Stimulated activated CD4-positive, alpha-beta T cell treated with anti-CD3 and anti-CD28 coated beads, Interleukin-1b, Interleukin-23, amount 100 ng/mL, for 24 hours (primary cell): ENCODE data around the gene MTA3.
"Not testable (repeated sequence)": the region's sequence is repeated elsewhere in the genome, so short reads cannot be mapped to it uniquely, and the experiment has no call there.

Experiments
- DNase-seq, 4 experiments: peaks; one replicate each; pipeline ENCODE4 v3.0.0-alpha.2; 2020; ENCODE audit warnings: low read depth in 4 of 4, low spot score in 1 of 4

The MTA3 gene

DNA sequence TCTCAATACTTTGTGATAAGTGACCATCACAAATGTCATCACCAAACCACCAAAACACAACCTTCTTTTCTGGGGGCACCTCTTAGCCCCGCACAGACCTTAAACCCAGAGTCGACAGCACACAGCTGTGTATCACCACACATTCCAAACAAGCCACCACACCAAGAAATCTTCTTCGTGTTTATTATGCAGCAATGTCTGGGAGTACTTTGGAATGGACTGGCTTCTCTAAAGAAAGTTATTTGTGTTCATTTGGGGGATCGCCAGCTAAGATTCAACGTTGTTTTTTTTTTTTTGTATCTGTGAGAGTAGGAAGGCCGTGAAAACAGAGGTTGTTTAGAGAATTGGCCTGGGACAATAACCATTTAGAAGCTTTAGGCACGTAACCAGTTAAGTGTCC is 1.1 kb upstream of the MTA3 start:
- no peak for DNase-seq

DNA sequence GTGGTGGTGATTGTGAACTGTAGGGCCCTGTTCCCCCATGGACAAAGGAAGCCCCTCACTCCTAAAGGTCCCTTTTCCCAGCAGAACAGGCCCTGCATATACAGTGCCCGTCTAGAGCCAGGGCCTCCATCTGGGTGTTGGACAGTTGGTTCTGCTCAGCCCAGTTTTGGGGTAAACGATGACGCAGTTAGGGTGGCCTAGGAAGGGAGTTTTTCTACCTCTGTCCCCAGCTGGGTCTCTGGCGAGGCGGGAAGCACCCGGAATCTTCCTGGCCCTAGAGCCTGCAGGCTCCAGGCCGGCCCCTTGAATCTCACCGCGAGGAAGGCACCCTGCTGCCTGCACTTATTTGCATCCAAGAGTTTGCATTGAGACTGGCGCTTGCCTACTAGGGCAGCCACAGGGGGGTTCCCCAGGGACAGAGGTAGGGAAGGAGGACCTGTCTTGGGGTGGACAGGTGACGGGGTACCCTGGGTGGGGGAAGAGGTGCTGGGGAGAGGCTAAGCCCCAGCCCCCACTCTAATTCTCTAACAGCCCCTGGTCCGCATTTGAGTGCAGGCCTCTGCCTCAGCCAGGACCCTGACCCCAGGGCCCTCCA is 529 bp upstream of the MTA3 start:
- DNase-seq, result no peak

DNA sequence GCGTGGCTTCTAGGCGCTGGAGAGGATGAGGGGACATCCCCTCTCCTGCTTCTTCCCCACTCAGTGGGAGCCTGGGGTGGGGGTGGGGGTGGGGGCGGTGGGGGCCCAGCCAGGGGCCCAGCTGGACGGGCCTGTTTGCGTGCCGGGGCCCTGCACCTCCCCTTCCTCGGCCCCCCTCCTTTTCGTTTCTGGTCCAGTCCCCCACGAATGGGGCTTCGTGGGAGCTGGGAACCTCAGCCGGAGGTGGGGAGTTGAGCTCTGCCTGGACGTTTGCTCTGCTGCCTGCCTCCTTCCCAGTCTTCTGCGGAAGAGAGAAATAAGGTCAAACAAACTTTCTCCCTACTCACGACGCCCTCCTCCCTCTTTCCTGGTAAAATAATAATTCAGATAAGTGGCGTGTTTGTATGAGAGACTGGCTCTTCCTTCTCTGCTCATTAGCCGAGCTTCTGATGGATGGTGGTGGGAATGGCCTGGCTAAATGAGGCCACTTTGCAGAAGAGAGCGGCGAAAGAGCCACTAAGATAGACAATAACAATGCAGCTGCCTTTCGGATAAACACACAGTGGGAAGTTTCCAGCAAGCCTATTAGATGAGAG is 782 bp downstream of the MTA3 start:
- no peak for DNase-seq

DNA sequence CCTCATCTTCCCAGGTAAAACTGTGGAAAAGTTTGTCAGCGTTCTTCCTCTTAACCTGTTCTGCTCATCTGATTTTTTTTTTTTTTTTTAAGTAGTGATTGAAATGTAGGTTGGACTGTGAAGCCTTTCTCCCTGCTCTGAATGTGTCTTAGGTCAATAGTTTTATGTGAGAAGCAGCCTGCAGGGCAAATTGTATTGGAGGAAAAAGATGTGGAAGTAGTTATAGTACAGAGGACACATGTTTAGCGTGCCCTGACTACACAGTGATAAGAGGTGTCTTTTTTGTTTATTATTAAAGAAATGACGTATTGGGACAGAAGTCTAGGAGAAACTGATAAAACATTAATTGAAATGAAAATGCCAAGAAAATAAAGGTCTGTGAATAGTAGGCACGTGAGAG is 1.5 kb downstream of the MTA3 start:
- DNase-seq, result no peak

DNA sequence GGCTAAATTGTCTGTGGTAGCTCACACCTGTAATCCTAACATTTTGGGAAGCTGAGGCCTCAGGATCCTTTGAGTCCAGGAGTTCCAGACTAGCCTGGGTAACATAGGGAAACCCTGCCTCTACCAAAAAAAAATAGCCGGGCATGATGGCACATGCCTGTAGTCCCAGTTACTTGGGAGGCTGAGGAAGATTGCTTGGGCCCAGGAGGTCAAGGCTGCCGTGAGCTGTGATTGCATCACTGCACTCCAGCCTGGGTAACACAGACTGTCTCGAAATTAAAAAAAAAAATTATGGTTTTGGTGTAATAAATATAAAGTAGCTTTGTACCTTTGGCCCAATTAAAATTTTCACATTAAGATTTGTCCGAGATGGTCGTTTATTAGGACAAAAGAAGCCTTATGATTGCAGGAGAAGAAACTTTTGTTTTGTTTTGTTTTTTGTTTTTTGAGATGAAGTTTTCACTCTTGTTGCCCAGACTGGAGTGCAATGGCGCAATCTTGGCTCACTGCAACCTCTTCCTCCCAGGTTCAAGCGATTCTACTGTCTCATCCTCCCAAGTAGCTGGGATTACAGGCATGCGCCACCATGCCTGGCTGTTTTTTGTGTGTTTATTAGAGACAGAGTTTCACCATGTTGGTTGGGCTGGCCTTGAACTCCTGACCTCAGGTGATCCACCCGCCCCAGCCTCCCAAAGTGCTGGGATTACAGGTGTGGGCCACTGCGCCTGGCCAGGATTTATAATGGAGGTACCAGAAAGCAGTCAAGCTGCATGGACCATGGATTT is 4.1 kb downstream of the MTA3 start:
- no peak for DNase-seq

DNA sequence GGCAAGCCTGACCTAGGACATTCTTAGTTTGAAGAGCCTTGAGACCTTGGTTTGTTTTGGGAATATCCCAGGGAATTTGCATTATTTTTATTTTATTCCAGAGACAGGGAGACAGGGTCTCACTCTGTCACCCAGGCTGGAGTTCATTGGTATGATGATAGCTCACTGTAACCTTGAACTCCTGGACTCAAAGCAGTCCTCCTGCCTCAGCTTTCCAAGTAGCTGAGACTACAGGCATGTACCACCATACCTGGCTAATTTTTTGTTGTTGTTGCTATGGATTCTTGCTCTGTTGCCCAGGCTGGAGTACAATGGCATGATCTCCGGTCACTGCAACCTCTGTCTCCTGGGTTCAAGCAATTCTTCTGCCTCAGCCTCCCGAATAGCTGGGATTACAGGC is 4.8 kb downstream of the MTA3 start:
- DNase-seq, result no peak

DNA sequence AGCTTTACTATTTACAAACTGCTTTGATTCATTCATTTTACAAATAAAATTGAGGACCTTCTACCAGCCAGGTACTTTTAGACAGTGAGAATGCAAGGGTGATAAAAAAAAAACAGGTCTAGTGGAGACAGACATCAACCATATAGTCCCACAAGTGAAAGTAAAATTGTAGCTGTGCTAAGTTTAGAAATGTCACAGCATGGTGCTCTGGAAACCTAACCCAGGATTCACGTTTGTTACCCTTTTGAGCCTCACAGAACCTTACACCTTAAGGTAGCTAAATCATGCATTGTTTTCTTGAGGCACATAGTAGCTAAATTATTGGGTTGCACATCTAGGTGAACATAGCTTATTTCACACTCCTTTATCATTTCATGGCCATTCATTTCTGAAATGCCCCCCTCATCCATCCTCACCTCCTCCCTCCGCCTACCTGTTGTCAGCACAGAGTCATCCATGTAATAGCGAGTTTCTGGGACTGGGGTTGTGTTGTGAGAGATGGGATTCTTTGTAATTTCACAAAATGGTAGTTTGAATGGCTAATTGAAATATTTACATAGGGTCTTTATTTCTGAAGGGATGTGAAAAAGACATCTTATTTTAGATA is 7.1 kb downstream of the MTA3 start:
- no peak for DNase-seq

DNA sequence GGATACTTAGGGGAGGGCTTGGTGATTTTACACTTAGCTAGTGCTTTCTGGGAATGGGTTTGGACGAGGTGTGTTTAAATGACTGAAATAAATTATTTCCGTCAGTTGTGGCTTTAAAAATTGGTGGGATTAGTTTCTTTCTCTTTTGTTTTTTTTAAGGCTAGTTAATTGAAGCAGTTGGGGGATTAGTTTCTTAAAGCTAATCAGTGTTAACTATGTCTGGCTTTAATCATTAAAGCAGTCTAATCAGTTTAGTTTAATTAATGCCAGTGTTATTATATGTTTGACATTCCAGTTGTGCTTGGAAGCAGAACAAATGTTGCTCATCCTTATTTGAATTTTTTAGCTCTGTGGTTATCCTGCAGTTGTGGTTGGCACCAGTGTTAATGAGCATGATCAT is 10.2 kb downstream of the MTA3 start:
- no peak for DNase-seq

DNA sequence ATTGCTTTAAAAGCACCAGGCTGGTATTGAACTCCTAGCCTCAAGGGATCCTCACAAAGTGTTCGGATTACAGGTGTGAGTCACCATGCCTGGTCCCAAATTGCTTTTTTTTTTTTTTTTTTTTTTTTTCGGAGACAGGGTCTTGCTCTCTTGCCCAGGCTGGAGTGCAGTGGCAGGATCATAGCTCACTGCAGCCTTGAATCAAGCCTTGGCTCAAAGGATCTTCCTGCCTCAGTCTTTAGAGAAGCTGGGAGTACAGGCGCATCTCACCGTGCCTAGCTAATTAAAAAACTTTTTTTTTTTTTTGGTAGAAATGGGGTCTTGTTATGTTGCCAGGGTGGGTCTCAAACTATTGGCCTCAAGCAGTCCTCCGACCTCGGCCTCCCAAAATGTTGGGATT is 12.8 kb downstream of the MTA3 start:
- DNase-seq, result no peak

DNA sequence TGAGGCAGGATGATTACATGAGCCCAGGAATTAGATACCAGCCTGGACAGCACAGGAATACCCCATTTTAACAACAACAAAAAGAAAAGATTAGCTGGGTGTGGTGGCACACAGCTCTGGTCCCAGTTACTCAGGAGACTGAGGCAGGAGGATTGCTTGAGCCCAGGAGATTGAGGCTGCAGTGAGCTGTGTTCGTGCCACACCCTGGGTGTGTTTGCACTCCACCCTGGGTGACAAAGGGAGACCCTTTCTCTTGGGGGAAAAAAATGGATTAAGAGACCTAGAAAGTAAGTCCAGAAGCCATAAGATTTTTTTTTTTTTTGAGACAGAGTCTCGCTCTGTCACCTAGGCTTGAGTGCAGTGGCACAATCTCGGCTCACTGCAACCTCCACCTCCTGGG is 16.2 kb downstream of the MTA3 start:
- not testable (repeated sequence) for DNase-seq

DNA sequence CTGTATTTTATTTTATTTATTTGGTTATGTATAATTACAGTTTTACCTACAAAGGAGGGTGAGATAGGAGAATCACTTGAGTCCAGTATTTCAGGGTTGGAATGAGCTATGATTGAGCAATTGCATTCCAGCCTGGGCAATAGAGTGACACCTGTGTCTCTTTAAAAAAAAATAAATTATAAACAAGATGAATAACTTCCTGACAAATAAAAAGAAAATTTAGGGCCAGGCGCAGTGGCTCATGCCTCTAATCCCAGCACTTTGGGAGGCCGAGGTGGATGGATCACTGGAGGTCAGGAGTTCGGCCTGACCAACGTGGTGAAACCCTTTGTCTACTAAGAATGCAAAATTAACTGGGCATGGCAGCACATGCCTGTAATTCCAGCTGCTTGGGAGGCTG is 17.3 kb downstream of the MTA3 start:
- DNase-seq, result no peak

DNA sequence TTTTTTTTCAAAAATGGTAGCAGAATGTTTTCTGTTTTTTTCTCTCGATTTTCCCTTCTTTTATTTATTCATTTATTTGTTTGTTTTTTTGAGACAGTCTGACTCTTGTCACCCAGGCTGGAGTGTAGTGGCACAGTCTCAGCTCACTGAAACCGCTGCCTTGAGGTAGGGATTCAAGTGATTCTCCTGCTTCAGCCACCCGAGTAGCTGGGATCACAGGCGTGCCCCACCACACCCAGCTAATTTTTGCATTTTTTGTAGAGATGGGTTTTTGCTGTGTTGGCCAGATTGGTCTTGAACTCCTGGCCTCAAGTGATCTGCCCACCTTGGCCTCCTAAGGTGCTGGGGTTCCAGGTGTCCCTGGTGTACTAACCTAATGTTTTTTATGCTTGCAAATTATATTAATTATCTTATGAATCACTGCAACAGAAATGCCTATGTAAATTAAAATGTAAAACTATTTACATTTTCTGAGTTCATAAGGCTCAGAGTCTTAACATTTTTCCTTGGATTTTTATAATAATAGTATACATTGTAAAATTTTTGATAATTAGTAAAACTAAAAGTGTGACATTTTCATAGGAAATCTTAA is 19.2 kb downstream of the MTA3 start:
- DNase-seq, result no peak

DNA sequence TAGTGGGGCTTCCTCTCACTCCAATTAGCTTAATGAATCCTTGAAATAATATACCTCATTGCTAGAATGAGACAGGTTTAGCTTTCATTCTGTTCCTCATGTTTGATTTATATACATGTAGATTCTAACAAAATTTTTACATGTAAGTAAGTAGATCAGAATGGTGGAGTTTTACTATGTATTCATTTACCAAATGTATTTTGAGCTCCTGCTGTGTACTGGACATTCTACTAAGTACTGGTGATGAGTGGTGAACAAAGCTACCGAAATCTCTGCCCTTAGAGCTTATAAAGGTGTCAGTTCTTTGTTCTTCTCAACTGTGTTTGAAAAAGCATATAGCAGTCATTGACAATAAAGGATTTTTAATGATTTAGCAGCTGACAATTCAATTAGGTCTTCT is 19.7 kb downstream of the MTA3 start:
- DNase-seq, result no peak

DNA sequence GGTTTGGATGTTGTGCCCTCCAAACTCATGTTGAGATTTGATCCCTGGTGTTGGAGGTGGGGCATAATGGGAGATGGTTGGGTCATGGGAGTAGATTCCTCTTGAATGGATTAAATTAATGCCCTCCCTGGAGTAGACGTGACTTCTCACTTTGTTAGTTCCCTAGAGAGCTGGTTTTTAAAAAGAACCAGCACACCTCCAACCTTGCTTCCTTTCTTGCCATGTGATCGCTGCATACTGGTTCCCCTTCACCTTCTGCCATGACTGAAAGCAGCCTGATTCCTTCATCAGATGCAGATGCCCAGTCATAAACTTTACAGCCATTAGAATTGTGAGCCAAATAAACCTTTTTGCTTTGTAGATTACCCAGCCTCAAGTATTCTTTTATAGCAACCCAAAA is 21.7 kb downstream of the MTA3 start:
- no peak for DNase-seq

DNA sequence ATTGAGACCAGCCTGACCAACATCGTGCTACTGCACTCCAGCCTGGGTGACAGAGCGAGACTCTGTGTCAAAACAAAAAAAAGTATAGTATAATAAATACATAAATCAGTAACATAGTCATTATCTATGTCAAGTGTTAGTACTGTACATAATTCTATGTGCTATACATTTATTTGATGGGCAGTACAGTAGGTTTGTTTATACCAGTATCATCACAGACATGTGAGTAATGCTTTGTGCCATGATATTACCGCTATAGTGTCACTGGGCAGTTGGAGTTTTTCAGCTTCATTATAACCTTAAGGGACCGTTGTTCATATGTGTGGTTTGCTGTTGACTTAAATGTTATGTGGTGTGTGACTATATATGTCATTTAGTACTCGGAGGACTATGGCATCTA is 24.9 kb downstream of the MTA3 start:
- DNase-seq, result no peak

DNA sequence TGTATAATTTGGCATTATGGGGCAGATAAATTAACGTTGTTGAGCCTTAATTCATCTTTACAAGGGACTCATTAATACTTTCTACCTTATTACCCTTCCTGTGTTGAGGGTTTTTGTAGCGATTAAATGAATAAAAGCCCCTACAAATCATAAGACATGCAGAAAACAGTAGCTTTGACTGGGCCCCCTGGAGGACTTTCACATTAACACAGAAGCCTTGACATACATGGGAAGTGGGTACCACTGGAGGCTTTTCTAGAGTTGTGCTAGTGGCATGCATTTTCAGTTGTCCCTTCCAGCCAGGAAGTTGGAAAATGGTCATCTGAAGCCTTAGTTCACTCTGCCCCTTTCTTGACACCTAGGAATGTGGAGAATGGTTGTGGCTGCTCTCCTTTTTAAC is 30.2 kb downstream of the MTA3 start:
- no peak for DNase-seq

DNA sequence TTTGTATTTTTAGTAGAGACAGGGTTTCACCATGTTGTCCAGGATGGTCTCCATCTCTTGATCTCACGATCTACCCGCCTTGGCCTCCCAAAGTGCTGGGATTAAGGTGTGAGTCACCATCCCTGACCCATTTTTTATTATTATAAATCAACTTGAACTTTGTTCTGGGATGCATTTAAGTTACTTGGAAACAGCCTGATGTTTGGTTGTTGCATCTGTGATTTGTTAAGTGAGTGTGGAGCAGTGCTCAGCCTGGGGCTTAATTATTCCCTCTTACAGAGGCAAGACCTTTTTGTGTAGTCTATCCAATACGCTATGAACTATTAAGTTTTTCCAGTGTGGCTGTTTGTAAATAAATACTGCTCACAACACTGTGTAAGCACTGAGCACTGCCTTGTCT is 32.6 kb downstream of the MTA3 start:
- no peak for DNase-seq

DNA sequence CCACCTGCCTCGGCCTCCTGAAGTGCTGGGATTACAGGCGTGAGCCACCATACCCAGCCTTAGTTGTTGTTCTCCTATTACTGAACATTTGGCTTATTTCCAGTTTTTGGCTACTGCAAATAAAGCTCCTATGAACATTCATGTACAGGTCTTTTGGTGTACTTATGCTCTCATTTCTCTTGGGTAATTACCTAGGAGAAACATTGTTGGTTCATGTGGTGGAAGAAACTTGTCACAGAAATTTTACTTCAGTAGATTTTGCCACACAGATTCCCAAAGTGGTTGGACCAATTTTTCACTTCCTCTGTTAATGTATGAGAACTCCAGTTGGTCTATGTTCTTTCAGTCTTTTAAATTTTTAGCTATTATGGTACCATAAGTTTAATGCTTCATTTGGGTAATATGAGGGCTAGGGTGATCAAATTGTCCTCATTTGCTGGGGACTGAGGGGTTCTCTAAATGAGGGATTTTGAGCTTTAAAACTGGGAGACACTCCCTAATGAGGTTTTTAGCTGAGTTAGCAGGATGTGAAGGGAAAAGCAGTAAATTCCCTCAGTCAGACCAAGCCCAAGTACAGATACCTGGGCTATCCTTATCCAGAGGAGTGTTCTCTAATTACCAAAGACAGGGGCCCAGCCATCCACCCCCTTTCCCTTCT is 33.9 kb downstream of the MTA3 start:
- no peak for DNase-seq

DNA sequence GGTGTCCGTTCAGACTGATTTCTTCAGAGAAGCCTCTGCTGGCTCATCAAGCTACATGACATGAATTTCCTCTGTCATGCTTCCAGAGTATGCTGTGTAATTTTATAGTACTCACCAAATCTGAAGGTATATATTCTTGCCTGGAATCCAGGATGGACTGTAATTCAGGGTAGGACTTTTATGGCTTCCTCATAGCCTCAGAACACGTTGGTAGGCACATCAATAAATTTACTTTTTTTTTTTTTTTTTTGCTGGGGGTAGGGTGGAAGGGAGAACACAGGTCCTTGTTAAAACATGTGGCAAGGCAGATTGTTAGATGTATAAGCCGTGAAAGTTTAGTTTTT is 34.4 kb downstream of the MTA3 start:
- no peak for DNase-seq

DNA sequence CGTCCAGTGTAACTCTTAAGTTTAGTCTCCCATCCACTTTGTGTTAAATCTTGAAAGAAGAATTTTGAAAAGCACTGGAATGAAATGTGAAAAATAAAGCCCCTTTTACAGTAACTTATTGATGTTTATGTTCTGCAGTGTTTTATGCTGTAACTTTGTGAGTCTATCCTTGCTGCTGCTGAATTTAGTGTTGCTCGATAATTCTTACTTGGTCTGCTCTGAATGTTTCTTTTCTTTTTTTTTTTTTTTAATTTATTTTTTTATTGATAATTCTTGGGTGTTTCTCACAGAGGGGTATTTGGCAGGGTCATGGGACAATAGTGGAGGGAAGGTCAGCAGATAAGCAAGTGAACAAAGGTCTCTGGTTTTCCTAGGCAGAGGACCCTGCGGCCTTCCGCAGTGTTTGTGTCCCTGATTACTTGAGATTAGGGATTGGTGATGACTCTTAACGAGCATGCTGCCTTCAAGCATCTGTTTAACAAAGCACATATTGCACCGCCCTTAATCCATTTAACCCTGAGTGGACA is 36.0 kb downstream of the MTA3 start:
- DNase-seq, result not testable (repeated sequence)

DNA sequence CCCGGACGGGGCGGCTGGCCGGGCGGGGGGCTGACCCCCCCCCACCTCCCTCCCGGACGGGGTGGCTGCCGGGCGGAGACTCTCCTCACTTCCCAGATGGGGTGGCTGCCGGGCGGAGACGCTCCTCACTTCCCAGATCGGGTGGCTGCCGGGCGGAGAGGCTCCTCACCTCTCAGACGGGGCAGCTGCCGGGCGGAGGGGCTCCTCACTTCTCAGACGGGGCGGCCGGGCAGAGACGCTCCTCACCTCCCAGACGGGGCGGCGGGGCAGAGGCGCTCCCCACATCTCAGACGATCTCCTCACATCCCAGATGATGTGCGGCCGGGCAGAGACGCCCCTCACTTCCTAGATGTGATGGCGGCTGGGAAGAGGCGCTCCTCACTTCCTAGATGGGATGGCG is 37.7 kb downstream of the MTA3 start:
- DNase-seq, result not testable (repeated sequence)
